Vagina (tissue), 2 donors: ENCODE data around the gene PPP2R2D.

Experiments
- POLR2A ChIP-seq, 2 donors: fragments of 450-650 bp; IDR thresholded peaks; one replicate each; pipeline ENCODE4 v1.6.1; 2017; ENCODE audit warnings: antibody characterized with exemption in 2 of 2, mild to moderate bottlenecking in 2 of 2, moderate library complexity in 2 of 2
- TF ChIP-seq, protein P1 (sequence below), 3 experiments: fragments of 450-650 bp in 2 of 3; fragments of 200-600 bp in 1 of 3; sonication (generic) in 1 of 3; IDR thresholded peaks; one replicate each; pipeline ENCODE4 v1.5.1; 2017 to 2019; ENCODE audit warnings: antibody characterized with exemption in 3 of 3, mild to moderate bottlenecking in 2 of 3, moderate library complexity in 2 of 3

DNA sequence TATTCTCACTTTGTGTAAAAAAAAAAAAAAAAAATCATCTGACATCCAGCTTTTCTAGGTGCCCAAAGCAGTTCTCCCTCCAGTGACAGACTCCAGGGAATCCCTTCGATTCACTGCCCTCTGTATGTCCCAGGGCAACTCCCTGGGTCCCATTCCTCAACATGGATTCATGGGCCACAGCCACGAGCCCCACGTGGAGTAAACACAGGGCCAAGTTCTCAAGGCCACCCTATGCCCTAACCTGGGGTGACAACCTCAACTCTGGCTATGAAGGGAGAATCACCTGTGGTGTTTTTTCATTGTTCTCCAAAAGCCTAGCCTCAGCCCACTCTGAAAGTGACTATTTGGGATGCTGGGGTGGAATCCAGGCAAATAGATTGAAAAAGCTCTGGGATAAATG, 77.6 kb downstream of the PPP2R2D start:
- TF ChIP-seq, protein P1, sequence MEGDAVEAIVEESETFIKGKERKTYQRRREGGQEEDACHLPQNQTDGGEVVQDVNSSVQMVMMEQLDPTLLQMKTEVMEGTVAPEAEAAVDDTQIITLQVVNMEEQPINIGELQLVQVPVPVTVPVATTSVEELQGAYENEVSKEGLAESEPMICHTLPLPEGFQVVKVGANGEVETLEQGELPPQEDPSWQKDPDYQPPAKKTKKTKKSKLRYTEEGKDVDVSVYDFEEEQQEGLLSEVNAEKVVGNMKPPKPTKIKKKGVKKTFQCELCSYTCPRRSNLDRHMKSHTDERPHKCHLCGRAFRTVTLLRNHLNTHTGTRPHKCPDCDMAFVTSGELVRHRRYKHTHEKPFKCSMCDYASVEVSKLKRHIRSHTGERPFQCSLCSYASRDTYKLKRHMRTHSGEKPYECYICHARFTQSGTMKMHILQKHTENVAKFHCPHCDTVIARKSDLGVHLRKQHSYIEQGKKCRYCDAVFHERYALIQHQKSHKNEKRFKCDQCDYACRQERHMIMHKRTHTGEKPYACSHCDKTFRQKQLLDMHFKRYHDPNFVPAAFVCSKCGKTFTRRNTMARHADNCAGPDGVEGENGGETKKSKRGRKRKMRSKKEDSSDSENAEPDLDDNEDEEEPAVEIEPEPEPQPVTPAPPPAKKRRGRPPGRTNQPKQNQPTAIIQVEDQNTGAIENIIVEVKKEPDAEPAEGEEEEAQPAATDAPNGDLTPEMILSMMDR (IDR thresholded peaks at IDR 0.05): no peak
- no peak for TF ChIP-seq POLR2A (IDR thresholded peaks at IDR 0.05)
